H1 (cell line): ENCODE results near the gene MYL11. TPM values are rescaled to one million over a fixed set of nuclear protein-coding genes. Genes with fewer than 3 reads are reported as not detected.

Source experiments
- CTCF ChIA-PET: fragments of 300-600 bp; sonication (Branson Sonifier 250); formaldehyde crosslinking; loops from one replicate; lab custom pipeline; 2021; ENCODE audit not compliant: partially characterized antibody; lab: Charles Lee
- POLR2A ChIA-PET: fragments of 300-600 bp; sonication (Branson Sonifier 250); formaldehyde crosslinking; loops from one replicate; lab custom pipeline; 2021; ENCODE audit warnings: inconsistent platforms; ENCODE audit not compliant: partially characterized antibody; lab: Charles Lee
- DNase-seq, 2 experiments: peaks; one replicate each; pipeline versions ENCODE4 v3.0.0 to v3.0.0-alpha.2; 2010 to 2022; ENCODE audit warnings: low spot score in 2 of 2, low read depth in 1 of 2, mixed read lengths in 1 of 2
- FAIRE-seq: peaks from 2 replicates; lab custom pipeline; 2011; peaks lifted over from hg19 to GRCh38; lab: Jason Lieb, UNC
- H2AFZ ChIP-seq: 2 replicates; pipeline ENCODE4 v1.8.1; 2012; ENCODE audit warnings: low read length, inconsistent platforms
- H2AK5ac ChIP-seq: 2 replicates; pipeline ENCODE4 v1.6.1; 2013; ENCODE audit warnings: low read depth, low read length
- H2BK120ac ChIP-seq: replicated peaks from 2 replicates; pipeline ENCODE3; 2013; ENCODE audit warnings: low read depth, low read length, inconsistent platforms
- H2BK12ac ChIP-seq: 2 replicates; pipeline ENCODE4 v1.6.1; 2013; ENCODE audit warnings: low read depth, low read length
- H2BK15ac ChIP-seq: 2 replicates; pipeline ENCODE4 v1.6.1; 2013; ENCODE audit warnings: low read length
- H2BK20ac ChIP-seq: 2 replicates; pipeline ENCODE4 v1.6.1; 2013; ENCODE audit warnings: low read length
- H2BK5ac ChIP-seq: 2 replicates; pipeline ENCODE4 v1.6.1; 2013; ENCODE audit warnings: low read depth, low read length
- H3K14ac ChIP-seq: 2 replicates; pipeline ENCODE4 v1.6.1; 2013; ENCODE audit warnings: inconsistent platforms; ENCODE audit not compliant: insufficient read length
- H3K18ac ChIP-seq: 2 replicates; pipeline ENCODE4 v1.6.1; 2013; ENCODE audit warnings: low read length; ENCODE audit errors: extremely low read depth
- H3K23ac ChIP-seq: 2 replicates; pipeline ENCODE4 v1.6.1; 2013; ENCODE audit warnings: inconsistent platforms; ENCODE audit not compliant: insufficient read length
- H3K23me2 ChIP-seq: 2 replicates; pipeline ENCODE4 v1.6.1; 2013; ENCODE audit warnings: low read depth, low read length
- H3K27ac ChIP-seq: 2 replicates; pipeline ENCODE4 v1.6.1; 2011; ENCODE audit warnings: low read depth, low read length, inconsistent platforms
- H3K27me3 ChIP-seq, 4 experiments: replicated peaks in 1 of 4; 1 replicate in 1 of 4; 2 replicates in 3 of 4; pipeline versions ENCODE4 v1.6.1 to v1.8.1; 2011 to 2013; ENCODE audit warnings: low read length in 3 of 4, mild to moderate bottlenecking in 3 of 4, inconsistent platforms in 2 of 4, mixed read lengths in 2 of 4, moderate library complexity in 1 of 4; ENCODE audit not compliant: control insufficient read depth in 3 of 4, insufficient read depth in 3 of 4; ENCODE audit errors: extremely low read depth in 1 of 4
- H3K36me3 ChIP-seq, 4 experiments: 2 replicates each; pipeline versions ENCODE4 v1.6.1 to v1.8.1; 2011 to 2013; ENCODE audit warnings: mild to moderate bottlenecking in 4 of 4, low read length in 3 of 4, moderate library complexity in 2 of 4, control low read depth in 1 of 4, inconsistent platforms in 1 of 4; ENCODE audit not compliant: insufficient read depth in 4 of 4, control insufficient read depth in 2 of 4
- H3K4ac ChIP-seq: replicated peaks from 2 replicates; pipeline ENCODE3; 2013; ENCODE audit warnings: low read length, low read depth, mixed read lengths, inconsistent platforms; ENCODE audit not compliant: insufficient read length
- H3K4me1 ChIP-seq, 4 experiments: replicated peaks in 1 of 4; 1 replicate in 1 of 4; 2 replicates in 3 of 4; pipeline versions ENCODE4 v1.6.1 to v1.8.1; 2011 to 2013; ENCODE audit warnings: low read length in 3 of 4, inconsistent platforms in 2 of 4, mixed read lengths in 1 of 4; ENCODE audit not compliant: insufficient read depth in 4 of 4, control insufficient read depth in 3 of 4
- H3K4me2 ChIP-seq, 2 experiments: 2 replicates each; pipeline versions ENCODE4 v1.6.1 to v1.8.1; 2011 to 2013; ENCODE audit warnings: low read depth in 2 of 2, low read length in 2 of 2, control low read depth in 1 of 2, inconsistent platforms in 1 of 2, mild to moderate bottlenecking in 1 of 2; ENCODE audit not compliant: insufficient read depth in 1 of 2
- H3K4me3 ChIP-seq, 4 experiments: fragments of 200-600, 300-600 bp in 1 of 4; sonication (generic), shearing (Covaris generic), sonication (Bioruptor Twin) in 1 of 4; 2 replicates each; pipeline versions ENCODE4 v1.5.1 to v1.8.1; 2011 to 2016; ENCODE audit warnings: low read length in 4 of 4, low read depth in 3 of 4, control low read depth in 2 of 4, inconsistent platforms in 2 of 4, mild to moderate bottlenecking in 2 of 4, mixed read lengths in 1 of 4, moderate library complexity in 1 of 4; ENCODE audit not compliant: insufficient read depth in 2 of 4; ENCODE audit errors: extremely low read depth in 1 of 4
- H3K56ac ChIP-seq: replicated peaks from 2 replicates; pipeline ENCODE3; 2013; ENCODE audit warnings: low read depth, mild to moderate bottlenecking, mixed read lengths, low read length, inconsistent platforms; ENCODE audit not compliant: insufficient read length
- H3K79me1 ChIP-seq: 2 replicates; pipeline ENCODE4 v1.6.1; 2013; ENCODE audit warnings: low read depth, low read length, control low read depth
- H3K79me2 ChIP-seq, 2 experiments: 2 replicates each; pipeline versions ENCODE4 v1.6.1 to v1.8.1; 2012 to 2013; ENCODE audit warnings: low read length in 2 of 2, mild to moderate bottlenecking in 2 of 2, inconsistent platforms in 1 of 2; ENCODE audit not compliant: insufficient read depth in 2 of 2, control insufficient read depth in 1 of 2
- H3K9ac ChIP-seq, 4 experiments: replicated peaks in 1 of 4; 1 replicate in 1 of 4; 2 replicates in 3 of 4; pipeline versions ENCODE4 v1.6.1 to v1.8.1; 2011 to 2013; ENCODE audit warnings: low read depth in 3 of 4, low read length in 3 of 4, control low read depth in 2 of 4, mild to moderate bottlenecking in 2 of 4, moderate library complexity in 2 of 4, inconsistent platforms in 1 of 4; ENCODE audit errors: extremely low read depth in 1 of 4
- H3K9me3 ChIP-seq, 2 experiments: 2 replicates each; pipeline versions ENCODE4 v1.6.1 to v1.8.1; 2012 to 2013; ENCODE audit warnings: mild to moderate bottlenecking in 2 of 2, moderate library complexity in 2 of 2, control low read depth in 1 of 2, inconsistent platforms in 1 of 2, low read depth in 1 of 2, low read length in 1 of 2, mixed read lengths in 1 of 2; ENCODE audit not compliant: insufficient read depth in 2 of 2
- H4K20me1 ChIP-seq, 2 experiments: replicated peaks in 1 of 2; 2 replicates each; pipeline versions ENCODE3 to v1.8.1; 2011 to 2013; ENCODE audit warnings: inconsistent platforms in 2 of 2, low read length in 2 of 2, mild to moderate bottlenecking in 1 of 2; ENCODE audit not compliant: insufficient read depth in 2 of 2, control insufficient read depth in 1 of 2
- H4K5ac ChIP-seq: 2 replicates; pipeline ENCODE4 v1.6.1; 2013; ENCODE audit warnings: low read length, low read depth, mixed read lengths, inconsistent platforms; ENCODE audit not compliant: insufficient read length
- H4K8ac ChIP-seq: 2 replicates; pipeline ENCODE4 v1.8.0; 2013; ENCODE audit warnings: mild to moderate bottlenecking, moderate library complexity, low read length, inconsistent platforms; ENCODE audit not compliant: insufficient read depth; ENCODE audit errors: extremely low read depth
- H4K91ac ChIP-seq: replicated peaks from 2 replicates; pipeline ENCODE3; 2013; ENCODE audit warnings: low read length, mixed read lengths, inconsistent platforms; ENCODE audit not compliant: insufficient read length
- JUND ChIP-seq: IDR thresholded peaks from 2 replicates; pipeline ENCODE4 v1.6.1; 2011; ENCODE audit warnings: mild to moderate bottlenecking, improper control_type of control experiment, low read length
- KDM5A ChIP-seq: fragments of 200-600 bp; IDR thresholded peaks from 2 replicates; pipeline ENCODE4 v1.7.1; 2012; ENCODE audit warnings: mild to moderate bottlenecking, low read length, inconsistent platforms, mixed read lengths
- SAP30 ChIP-seq: fragments of 300-600 bp; sonication (generic); IDR thresholded peaks from 2 replicates; pipeline ENCODE4 v1.7.1; 2012; ENCODE audit warnings: low read length, moderate library complexity, mild to moderate bottlenecking, inconsistent platforms; ENCODE audit not compliant: insufficient read depth, insufficient replicate concordance
- USF2 ChIP-seq: IDR thresholded peaks from 2 replicates; pipeline ENCODE4 v1.6.1; 2011; ENCODE audit warnings: low read length, improper control_type of control experiment
- WGBS, 2 experiments: shearing (Covaris generic) in 1 of 2; methylation state at CpG; one replicate each; pipeline versions ENCODE4 v1.1.6 to v1.1.7; 2013 to 2015; ENCODE audit warnings: low lambda C conversion rate in 2 of 2, mixed read lengths in 2 of 2, inconsistent platforms in 1 of 2, low coverage in 1 of 2, missing lambda C conversion rate in 1 of 2; ENCODE audit not compliant: insufficient replicate concordance in 2 of 2, insufficient coverage in 1 of 2, insufficient read length in 1 of 2; ENCODE audit errors: extremely low coverage in 1 of 2, missing lambda C conversion rate in 1 of 2; 5-methylcytosine and 5-hydroxymethylcytosine counted together
- polyA plus RNA-seq, 7 experiments: library from polyadenylated mRNA; depleted of rRNA in 3 of 7; stranded (reverse) in 5 of 7; unstranded in 2 of 7; fragments of >200 nt in 5 of 7; fragments of 200-250 nt in 2 of 7; gene quantifications; 1 replicate in 5 of 7; 2 replicates in 1 of 7; 4 replicates in 1 of 7; pipeline versions ENCODE4 v1.2.1 to v1.2.3, GENCODE V29; 2011 to 2013; ENCODE audit warnings: missing spikeins in 2 of 7, mixed read lengths in 2 of 7
- total RNA-seq: library from RNA; stranded (reverse); fragmentation: NEBNext Ultra II Directional; extraction: Animal tissue kit (Norgen Biotek cat#: 25700); gene quantifications from 2 replicates; pipeline ENCODE4 v1.2.1, GENCODE V29; 2021

The MYL11 gene
- total and polyA plus RNA-seq, 2 of the 8 experiments (the other 6 are each of a cell fraction or from before 2014, with no cell fraction given), result 1.2 to 1.4 TPM

GRCh38 chr16:30354423-30355143, 20.0 kb upstream of the MYL11 start:
- H2BK5ac ChIP-seq, result peak overlapping the region; percentile 96
- H3K4ac ChIP-seq, result no peak overlapping the region
- no peak overlapping the region for H3K14ac ChIP-seq
- 6% methylated on average over 25 of the region's 36 CpGs; no CpG with 5 or more reads in 1 of the 2 experiments for WGBS, 2 experiments
- no peak overlapping the region for H2BK15ac ChIP-seq
- no peak for DNase-seq
- peaks cover 14 to 37% (median 31%) of the 10 kb centered on the region in 4 experiments for H3K36me3 ChIP-seq
- no peak overlapping the region; the same call in 1 of the 2 replicates for H2BK12ac ChIP-seq
- H2AFZ ChIP-seq, result no peak overlapping the region
- H3K23ac ChIP-seq, result no peak overlapping the region
- H4K8ac ChIP-seq, result peak overlapping the region; percentile 93; the same call in 1 of the 2 replicates
- H3K9me3 ChIP-seq, result no peaks in the 10 kb centered on the region
- no peak overlapping the region for H2BK20ac ChIP-seq
- no peak overlapping the region for H2AK5ac ChIP-seq
- no peaks in the 10 kb centered on the region for H3K27me3 ChIP-seq
- peaks cover 0 to 12% (median 6%) of the 10 kb centered on the region in 4 experiments; a peak in 5 of 7 replicates for H3K4me1 ChIP-seq
- peak overlapping the region; percentile 51 to 93 (median 81) for H3K4me3 ChIP-seq
- CTCF ChIA-PET, result interaction anchor here (0.5 to 3.5 kb wide), 7 partner anchors 10 to 160 kb away, joined by 3 to 20 read pairs (median 4); partner anchors contain the start of gene TBC1D10B
- H3K27ac ChIP-seq, result peak overlapping the region; percentile 82
- peaks cover 11% of the 10 kb centered on the region for H3K23me2 ChIP-seq
- H4K91ac ChIP-seq, result peak overlapping the region; percentile 42
- peak overlapping the region; percentile 61 to 88 for H3K4me2 ChIP-seq
- POLR2A ChIA-PET, result interaction anchor here (0.6 to 7.9 kb wide), 24 partner anchors 8 to 578 kb away, joined by 3 to 79 read pairs (median 6); partner anchors contain the start of genes ALDOA, TBC1D10B, ZNF48 and ZNF747
- H3K79me2 ChIP-seq, result peaks cover 0 to 14% of the 10 kb centered on the region in 2 experiments; a peak in 2 of 4 replicates
- TF ChIP-seq USF2, result peak; percentile 65
- TF ChIP-seq KDM5A, result peak; percentile 45; the same call in 1 of the 2 replicates
- no peak for TF ChIP-seq JUND
- peak; percentile 64 for TF ChIP-seq SAP30
- H3K56ac ChIP-seq, result peak overlapping the region; percentile 66
- peak overlapping the region; percentile 88 for H4K5ac ChIP-seq
- H3K79me1 ChIP-seq, result no peaks in the 10 kb centered on the region; the same call in 1 of the 2 replicates
- H3K9ac ChIP-seq, result peak overlapping the region; percentile 77 to 96 (median 90)
- 0 out of 2 replicates have a peak overlapping the region, but pooled peaks have one; percentile 88 for H3K18ac ChIP-seq
- FAIRE-seq, result no peak
- H2BK120ac ChIP-seq, result no peak overlapping the region
- peaks cover 3 to 9% of the 10 kb centered on the region in 2 experiments for H4K20me1 ChIP-seq
